HG03280 (cell line): ENCODE data around the gene MAP3K14.
A peak's percentile ranks its signal among the peaks of the same experiment; 100 is the strongest.
"Not testable (repeated sequence)": the region's sequence is repeated elsewhere in the genome, so short reads cannot be mapped to it uniquely, and the experiment has no call there.

ENCODE experiments used
- ATAC-seq: cut with Tn5 transposase; IDR thresholded peaks from one replicate; pipeline ENCODE4 v1.9.1; 2021; ENCODE audit warnings: mild to moderate bottlenecking, moderate library complexity; ENCODE audit not compliant: unreplicated experiment

The MAP3K14 gene

GRCh38 chr17:45261577-45262515 lies 55.0 kb downstream of the MAP3K14 start, which contains the start of gene SPATA32:
TSS of gene SPATA32 (minus strand) at chr17:45262094. CDS start at chr17:45262016, 78 bp downstream.
- ATAC-seq, result peak; percentile 41

- ATAC-seq, result no peak
Observed at GRCh38 chr17:45260204-45260783, 56.5 kb downstream of the MAP3K14 start.

- no peak for ATAC-seq
Observed at GRCh38 chr17:45258981-45259380, 57.8 kb downstream of the MAP3K14 start.

- ATAC-seq, result no peak
Observed at GRCh38 chr17:45257115-45257514, 59.7 kb downstream of the MAP3K14 start.

- no peak for ATAC-seq
Observed at GRCh38 chr17:45256114-45256966, 60.5 kb downstream of the MAP3K14 start.

- ATAC-seq, result no peak
Observed at GRCh38 chr17:45255358-45255757, 61.5 kb downstream of the MAP3K14 start.

- no peak for ATAC-seq
Observed at GRCh38 chr17:45253879-45254278, 62.9 kb downstream of the MAP3K14 start.

GRCh38 chr17:45253237-45253636 lies 63.6 kb downstream of the MAP3K14 start:
- not testable (repeated sequence) for ATAC-seq

GRCh38 chr17:45251931-45252330 lies 64.9 kb downstream of the MAP3K14 start:
- ATAC-seq, result no peak

GRCh38 chr17:45248132-45248957 lies 68.5 kb downstream of the MAP3K14 start:
- ATAC-seq, result peak; percentile 61

- peak; percentile 82 for ATAC-seq
Observed at GRCh38 chr17:45247429-45248131, 69.2 kb downstream of the MAP3K14 start.

GRCh38 chr17:45246861-45247428 lies 69.9 kb downstream of the MAP3K14 start:
- ATAC-seq, result no peak

GRCh38 chr17:45246338-45246737 lies 70.5 kb downstream of the MAP3K14 start:
- ATAC-seq, result no peak

GRCh38 chr17:45244725-45245656 lies 71.8 kb downstream of the MAP3K14 start:
- no peak for ATAC-seq

- no peak for ATAC-seq
Observed at GRCh38 chr17:45243750-45244149, 73.1 kb downstream of the MAP3K14 start.

GRCh38 chr17:45242029-45242414 lies 74.8 kb downstream of the MAP3K14 start:
- ATAC-seq, result no peak

- ATAC-seq, result no peak
Observed at GRCh38 chr17:45241328-45242028, 75.3 kb downstream of the MAP3K14 start.

- no peak for ATAC-seq
Observed at GRCh38 chr17:45240905-45241327, 75.9 kb downstream of the MAP3K14 start.
